ENCODE data around the gene ADH4. TPM values are rescaled to one million over a fixed set of nuclear protein-coding genes. Genes with fewer than 3 reads are reported as not detected.
"Not testable (repeated sequence)": the region's sequence is repeated elsewhere in the genome, so short reads cannot be mapped to it uniquely, and the experiment has no call there.

The ADH4 gene
- not detected in 2 replicates for total RNA-seq

DNA sequence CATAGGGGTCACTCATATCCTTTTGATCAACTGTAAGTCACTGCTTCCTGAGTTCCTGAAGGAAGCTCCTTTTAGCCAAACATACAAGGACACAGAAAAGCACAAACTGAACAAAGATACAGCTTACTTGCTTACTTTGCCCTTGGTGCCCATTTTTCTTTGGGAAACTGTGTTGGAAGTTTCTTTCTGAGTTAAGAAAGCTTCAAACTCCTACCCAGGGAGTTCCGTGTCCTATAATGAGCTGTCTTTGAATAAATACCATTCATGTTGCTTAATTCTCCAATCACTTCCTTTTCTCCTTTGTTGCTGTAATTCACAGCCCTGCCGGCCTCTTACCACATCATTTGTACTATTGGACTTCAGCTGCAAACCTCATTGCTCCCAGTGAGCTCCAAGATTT is at the start of gene ADH4:
TSS of gene ADH4 (minus strand) at position 228 of the 400 bp plus-strand sequence. CDS start at position 153, 75 bp downstream.
- no peaks in the 10 kb centered on the region for H4K20me1 ChIP-seq (ENCODE audit: insufficient read depth, low read length)
- H3K27ac ChIP-seq (ENCODE audit: low read depth, low read length) = no peak within 1 kb of the TSS
- H3K4me2 ChIP-seq (ENCODE audit: insufficient read depth, low read length) = no peak within 1 kb of the TSS
- no peaks in the 10 kb centered on the region for H3K79me2 ChIP-seq (ENCODE audit: insufficient read depth, low read length)
- no peaks in the 10 kb centered on the region for H3K4me1 ChIP-seq (ENCODE audit: insufficient read depth, low read length)
- no peaks in the 10 kb centered on the region for H3K36me3 ChIP-seq (ENCODE audit: insufficient read depth, low read length)
- H3K27me3 ChIP-seq (ENCODE audit: insufficient read depth, low read length) = no peaks in the 10 kb centered on the region
- DNase-seq (ENCODE audit: insufficient read length, low spot score, missing footprints) = no peak
- peak within 1 kb of the TSS; percentile 56 for H2AFZ ChIP-seq (ENCODE audit: low read length)
- no peak for TF ChIP-seq CTCF (IDR thresholded peaks at IDR 0.05; ENCODE audit: extremely low read depth, low read depth, low read length)
- no peak within 1 kb of the TSS for H3K4me3 ChIP-seq (ENCODE audit: insufficient read depth, low read length)
- no peaks in the 10 kb centered on the region for H3K9me3 ChIP-seq (ENCODE audit: low read depth, low read length)

DNA sequence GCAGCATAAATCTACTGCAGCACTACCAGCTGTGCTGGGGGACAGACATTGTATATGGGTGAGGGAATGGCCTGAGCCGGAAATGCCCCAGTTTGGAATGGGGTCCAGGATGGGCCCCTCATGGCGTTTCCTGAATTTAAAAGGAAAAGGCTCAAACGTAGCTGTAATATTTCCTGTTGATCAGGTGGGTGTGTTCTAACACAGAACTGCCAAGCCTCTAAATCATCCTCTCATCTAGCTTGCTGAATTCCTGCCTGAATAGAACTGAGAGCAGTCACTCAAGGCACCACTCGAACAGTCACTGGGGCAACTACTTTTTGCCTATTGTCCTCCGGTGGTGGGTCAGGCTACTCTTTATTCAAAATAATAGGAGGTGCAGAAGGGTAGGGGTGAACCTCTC is 46.2 kb upstream of the ADH4 start:
- TF ChIP-seq CTCF (IDR thresholded peaks at IDR 0.05; ENCODE audit: extremely low read depth, low read depth, low read length) = no peak
- H3K79me2 ChIP-seq (ENCODE audit: insufficient read depth, low read length) = no peaks in the 10 kb centered on the region
- H3K27me3 ChIP-seq (ENCODE audit: insufficient read depth, low read length) = no peaks in the 10 kb centered on the region
- H3K4me1 ChIP-seq (ENCODE audit: insufficient read depth, low read length) = no peaks in the 10 kb centered on the region
- H3K9me3 ChIP-seq (ENCODE audit: low read depth, low read length) = no peaks in the 10 kb centered on the region
- H3K4me2 ChIP-seq (ENCODE audit: insufficient read depth, low read length) = no peak overlapping the region
- no peak for DNase-seq (ENCODE audit: insufficient read length, low spot score, missing footprints)
- H3K4me3 ChIP-seq (ENCODE audit: insufficient read depth, low read length) = no peak overlapping the region
- H4K20me1 ChIP-seq (ENCODE audit: insufficient read depth, low read length) = no peaks in the 10 kb centered on the region
- H3K27ac ChIP-seq (ENCODE audit: low read depth, low read length) = no peak overlapping the region
- H2AFZ ChIP-seq (ENCODE audit: low read length) = no peak overlapping the region
- H3K36me3 ChIP-seq (ENCODE audit: insufficient read depth, low read length) = no peaks in the 10 kb centered on the region

DNA sequence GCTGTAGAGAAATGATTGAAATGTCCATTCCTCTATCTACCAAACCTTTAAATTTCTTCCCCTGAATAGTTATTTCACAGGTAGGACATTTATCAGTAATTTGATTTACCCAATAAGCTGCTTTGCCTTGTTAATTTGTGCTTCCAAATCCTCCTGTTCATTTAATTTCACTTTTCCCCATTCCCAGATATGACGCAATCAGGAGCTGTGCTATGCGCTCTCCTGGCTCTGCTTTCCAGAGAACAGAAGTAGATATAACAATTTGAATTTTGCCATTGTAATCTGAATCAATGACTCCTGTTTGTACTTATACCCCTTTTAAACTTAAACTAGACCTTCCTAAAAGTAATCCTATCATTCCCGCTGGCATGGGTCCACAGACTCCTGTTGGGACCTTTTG is 45.8 kb upstream of the ADH4 start:
- H2AFZ ChIP-seq (ENCODE audit: low read length); H3K27ac ChIP-seq (ENCODE audit: low read depth, low read length); H3K27me3 ChIP-seq (ENCODE audit: insufficient read depth, low read length); H3K4me3 ChIP-seq (ENCODE audit: insufficient read depth, low read length); H3K4me2 ChIP-seq (ENCODE audit: insufficient read depth, low read length); H3K36me3 ChIP-seq (ENCODE audit: insufficient read depth, low read length); H4K20me1 ChIP-seq (ENCODE audit: insufficient read depth, low read length); DNase-seq (ENCODE audit: insufficient read length, low spot score, missing footprints); H3K79me2 ChIP-seq (ENCODE audit: insufficient read depth, low read length); H3K9me3 ChIP-seq (ENCODE audit: low read depth, low read length); H3K4me1 ChIP-seq (ENCODE audit: insufficient read depth, low read length): not testable (repeated sequence)

GRCh38 chr4:99186029-99186428 is 41.9 kb upstream of the ADH4 start:
- Histone ChIP-seq H3K36me3 (ENCODE audit: insufficient read depth, low read length) (no peaks in the 10 kb centered on the region), H3K4me1 (ENCODE audit: insufficient read depth, low read length) (no peaks in the 10 kb centered on the region), H3K4me2 (ENCODE audit: insufficient read depth, low read length) (no peak overlapping the region), H3K27me3 (ENCODE audit: insufficient read depth, low read length) (no peaks in the 10 kb centered on the region), H3K79me2 (ENCODE audit: insufficient read depth, low read length) (no peaks in the 10 kb centered on the region), H4K20me1 (ENCODE audit: insufficient read depth, low read length) (no peaks in the 10 kb centered on the region), H3K4me3 (ENCODE audit: insufficient read depth, low read length) (no peak overlapping the region), H3K27ac (ENCODE audit: low read depth, low read length) (no peak overlapping the region), H3K9me3 (ENCODE audit: low read depth, low read length) (no peaks in the 10 kb centered on the region), H2AFZ (ENCODE audit: low read length) (no peak overlapping the region)
- no peak for TF ChIP-seq CTCF (IDR thresholded peaks at IDR 0.05; ENCODE audit: extremely low read depth, low read depth, low read length)
- DNase-seq (ENCODE audit: insufficient read length, low spot score, missing footprints) = no peak

Measured in osteoblast (primary cell).